H1 (cell line): Measurements from ENCODE around the gene BRAT1. TPM values are rescaled to one million over a fixed set of nuclear protein-coding genes. Genes with fewer than 3 reads are reported as not detected.

Source experiments
- CTCF ChIA-PET: fragments of 300-600 bp; sonication (Branson Sonifier 250); formaldehyde crosslinking; loops from one replicate; lab custom pipeline; 2021; ENCODE audit not compliant: partially characterized antibody; lab: Charles Lee
- POLR2A ChIA-PET: fragments of 300-600 bp; sonication (Branson Sonifier 250); formaldehyde crosslinking; loops from one replicate; lab custom pipeline; 2021; ENCODE audit warnings: inconsistent platforms; ENCODE audit not compliant: partially characterized antibody; lab: Charles Lee
- DNase-seq, 2 experiments: peaks; one replicate each; pipeline versions ENCODE4 v3.0.0 to v3.0.0-alpha.2; 2010 to 2022; ENCODE audit warnings: low spot score in 2 of 2, low read depth in 1 of 2, mixed read lengths in 1 of 2
- FAIRE-seq: peaks from 2 replicates; lab custom pipeline; 2011; peaks lifted over from hg19 to GRCh38; lab: Jason Lieb, UNC
- H2AFZ ChIP-seq: 2 replicates; pipeline ENCODE4 v1.8.1; 2012; ENCODE audit warnings: low read length, inconsistent platforms
- H2AK5ac ChIP-seq: 2 replicates; pipeline ENCODE4 v1.6.1; 2013; ENCODE audit warnings: low read depth, low read length
- H2BK120ac ChIP-seq: replicated peaks from 2 replicates; pipeline ENCODE3; 2013; ENCODE audit warnings: low read depth, low read length, inconsistent platforms
- H2BK12ac ChIP-seq: 2 replicates; pipeline ENCODE4 v1.6.1; 2013; ENCODE audit warnings: low read depth, low read length
- H2BK15ac ChIP-seq: 2 replicates; pipeline ENCODE4 v1.6.1; 2013; ENCODE audit warnings: low read length
- H2BK20ac ChIP-seq: 2 replicates; pipeline ENCODE4 v1.6.1; 2013; ENCODE audit warnings: low read length
- H2BK5ac ChIP-seq: 2 replicates; pipeline ENCODE4 v1.6.1; 2013; ENCODE audit warnings: low read depth, low read length
- H3K14ac ChIP-seq: 2 replicates; pipeline ENCODE4 v1.6.1; 2013; ENCODE audit warnings: inconsistent platforms; ENCODE audit not compliant: insufficient read length
- H3K18ac ChIP-seq: 2 replicates; pipeline ENCODE4 v1.6.1; 2013; ENCODE audit warnings: low read length; ENCODE audit errors: extremely low read depth
- H3K23ac ChIP-seq: 2 replicates; pipeline ENCODE4 v1.6.1; 2013; ENCODE audit warnings: inconsistent platforms; ENCODE audit not compliant: insufficient read length
- H3K23me2 ChIP-seq: 2 replicates; pipeline ENCODE4 v1.6.1; 2013; ENCODE audit warnings: low read depth, low read length
- H3K27ac ChIP-seq: 2 replicates; pipeline ENCODE4 v1.6.1; 2011; ENCODE audit warnings: low read depth, low read length, inconsistent platforms
- H3K27me3 ChIP-seq, 4 experiments: replicated peaks in 1 of 4; 1 replicate in 1 of 4; 2 replicates in 3 of 4; pipeline versions ENCODE4 v1.6.1 to v1.8.1; 2011 to 2013; ENCODE audit warnings: low read length in 3 of 4, mild to moderate bottlenecking in 3 of 4, inconsistent platforms in 2 of 4, mixed read lengths in 2 of 4, moderate library complexity in 1 of 4; ENCODE audit not compliant: control insufficient read depth in 3 of 4, insufficient read depth in 3 of 4; ENCODE audit errors: extremely low read depth in 1 of 4
- H3K36me3 ChIP-seq, 4 experiments: 2 replicates each; pipeline versions ENCODE4 v1.6.1 to v1.8.1; 2011 to 2013; ENCODE audit warnings: mild to moderate bottlenecking in 4 of 4, low read length in 3 of 4, moderate library complexity in 2 of 4, control low read depth in 1 of 4, inconsistent platforms in 1 of 4; ENCODE audit not compliant: insufficient read depth in 4 of 4, control insufficient read depth in 2 of 4
- H3K4ac ChIP-seq: replicated peaks from 2 replicates; pipeline ENCODE3; 2013; ENCODE audit warnings: low read length, low read depth, mixed read lengths, inconsistent platforms; ENCODE audit not compliant: insufficient read length
- H3K4me1 ChIP-seq, 4 experiments: replicated peaks in 1 of 4; 1 replicate in 1 of 4; 2 replicates in 3 of 4; pipeline versions ENCODE4 v1.6.1 to v1.8.1; 2011 to 2013; ENCODE audit warnings: low read length in 3 of 4, inconsistent platforms in 2 of 4, mixed read lengths in 1 of 4; ENCODE audit not compliant: insufficient read depth in 4 of 4, control insufficient read depth in 3 of 4
- H3K4me2 ChIP-seq, 2 experiments: 2 replicates each; pipeline versions ENCODE4 v1.6.1 to v1.8.1; 2011 to 2013; ENCODE audit warnings: low read depth in 2 of 2, low read length in 2 of 2, control low read depth in 1 of 2, inconsistent platforms in 1 of 2, mild to moderate bottlenecking in 1 of 2; ENCODE audit not compliant: insufficient read depth in 1 of 2
- H3K4me3 ChIP-seq, 4 experiments: fragments of 200-600, 300-600 bp in 1 of 4; sonication (generic), shearing (Covaris generic), sonication (Bioruptor Twin) in 1 of 4; 2 replicates each; pipeline versions ENCODE4 v1.5.1 to v1.8.1; 2011 to 2016; ENCODE audit warnings: low read length in 4 of 4, low read depth in 3 of 4, control low read depth in 2 of 4, inconsistent platforms in 2 of 4, mild to moderate bottlenecking in 2 of 4, mixed read lengths in 1 of 4, moderate library complexity in 1 of 4; ENCODE audit not compliant: insufficient read depth in 2 of 4; ENCODE audit errors: extremely low read depth in 1 of 4
- H3K56ac ChIP-seq: replicated peaks from 2 replicates; pipeline ENCODE3; 2013; ENCODE audit warnings: low read depth, mild to moderate bottlenecking, mixed read lengths, low read length, inconsistent platforms; ENCODE audit not compliant: insufficient read length
- H3K79me1 ChIP-seq: 2 replicates; pipeline ENCODE4 v1.6.1; 2013; ENCODE audit warnings: low read depth, low read length, control low read depth
- H3K79me2 ChIP-seq, 2 experiments: 2 replicates each; pipeline versions ENCODE4 v1.6.1 to v1.8.1; 2012 to 2013; ENCODE audit warnings: low read length in 2 of 2, mild to moderate bottlenecking in 2 of 2, inconsistent platforms in 1 of 2; ENCODE audit not compliant: insufficient read depth in 2 of 2, control insufficient read depth in 1 of 2
- H3K9ac ChIP-seq, 4 experiments: replicated peaks in 1 of 4; 1 replicate in 1 of 4; 2 replicates in 3 of 4; pipeline versions ENCODE4 v1.6.1 to v1.8.1; 2011 to 2013; ENCODE audit warnings: low read depth in 3 of 4, low read length in 3 of 4, control low read depth in 2 of 4, mild to moderate bottlenecking in 2 of 4, moderate library complexity in 2 of 4, inconsistent platforms in 1 of 4; ENCODE audit errors: extremely low read depth in 1 of 4
- H3K9me3 ChIP-seq, 2 experiments: 2 replicates each; pipeline versions ENCODE4 v1.6.1 to v1.8.1; 2012 to 2013; ENCODE audit warnings: mild to moderate bottlenecking in 2 of 2, moderate library complexity in 2 of 2, control low read depth in 1 of 2, inconsistent platforms in 1 of 2, low read depth in 1 of 2, low read length in 1 of 2, mixed read lengths in 1 of 2; ENCODE audit not compliant: insufficient read depth in 2 of 2
- H4K20me1 ChIP-seq, 2 experiments: replicated peaks in 1 of 2; 2 replicates each; pipeline versions ENCODE3 to v1.8.1; 2011 to 2013; ENCODE audit warnings: inconsistent platforms in 2 of 2, low read length in 2 of 2, mild to moderate bottlenecking in 1 of 2; ENCODE audit not compliant: insufficient read depth in 2 of 2, control insufficient read depth in 1 of 2
- H4K5ac ChIP-seq: 2 replicates; pipeline ENCODE4 v1.6.1; 2013; ENCODE audit warnings: low read length, low read depth, mixed read lengths, inconsistent platforms; ENCODE audit not compliant: insufficient read length
- H4K8ac ChIP-seq: 2 replicates; pipeline ENCODE4 v1.8.0; 2013; ENCODE audit warnings: mild to moderate bottlenecking, moderate library complexity, low read length, inconsistent platforms; ENCODE audit not compliant: insufficient read depth; ENCODE audit errors: extremely low read depth
- H4K91ac ChIP-seq: replicated peaks from 2 replicates; pipeline ENCODE3; 2013; ENCODE audit warnings: low read length, mixed read lengths, inconsistent platforms; ENCODE audit not compliant: insufficient read length
- BACH1 ChIP-seq: IDR thresholded peaks from 2 replicates; pipeline ENCODE4 v1.6.1; 2012; ENCODE audit warnings: low read length, improper control_type of control experiment
- BCL11A ChIP-seq, 2 experiments: IDR thresholded peaks; one replicate each; pipeline ENCODE4 v1.6.1; 2011; ENCODE audit warnings: low read depth in 2 of 2, low read length in 2 of 2, mild to moderate bottlenecking in 2 of 2
- BRCA1 ChIP-seq: IDR thresholded peaks from 2 replicates; pipeline ENCODE4 v1.6.1; 2012; ENCODE audit warnings: low read depth, low read length, improper control_type of control experiment
- CBX8 ChIP-seq: fragments of 300-800, 300-1000 bp; sonication (generic); IDR thresholded peaks from 2 replicates; pipeline ENCODE4 v1.7.1; 2016; ENCODE audit warnings: low read depth, low read length, borderline replicate concordance
- CREB1 ChIP-seq: IDR thresholded peaks from 2 replicates; pipeline ENCODE4 v1.6.1; 2012; ENCODE audit warnings: inconsistent platforms
- EGR1 ChIP-seq: IDR thresholded peaks from 2 replicates; pipeline ENCODE4 v1.6.1; 2011; ENCODE audit warnings: low read depth, low read length, borderline replicate concordance
- NANOG ChIP-seq: IDR thresholded peaks from 2 replicates; pipeline ENCODE4 v1.6.1; 2011; ENCODE audit warnings: low read length, low read depth, mild to moderate bottlenecking, inconsistent platforms; ENCODE audit not compliant: insufficient read depth, poor library complexity, severe bottlenecking
- RAD21 ChIP-seq, 2 experiments: IDR thresholded peaks in 1 of 2; conservative IDR thresholded peaks in 1 of 2; 2 replicates each; pipeline ENCODE4 v1.6.1; 2011; ENCODE audit warnings: low read depth in 2 of 2, low read length in 2 of 2, improper control_type of control experiment in 1 of 2, inconsistent platforms in 1 of 2, mild to moderate bottlenecking in 1 of 2, moderate library complexity in 1 of 2
- RNF2 ChIP-seq: fragments of 200-900, 300-1000 bp; sonication (generic); IDR thresholded peaks from 2 replicates; pipeline ENCODE4 v1.7.1; 2016; ENCODE audit warnings: borderline replicate concordance, low read depth, mild to moderate bottlenecking, antibody characterized with exemption, low read length; ENCODE audit not compliant: poor library complexity, severe bottlenecking; ENCODE audit errors: missing control alignments
- SIN3A ChIP-seq, 2 experiments: IDR thresholded peaks in 1 of 2; conservative IDR thresholded peaks in 1 of 2; 2 replicates each; pipeline ENCODE4 v1.6.1; 2011 to 2012; ENCODE audit warnings: low read length in 2 of 2, improper control_type of control experiment in 1 of 2, low read depth in 1 of 2, mild to moderate bottlenecking in 1 of 2
- SP4 ChIP-seq: IDR thresholded peaks from 2 replicates; pipeline ENCODE4 v1.6.1; 2012; ENCODE audit warnings: low read length, inconsistent platforms
- TAF1 ChIP-seq: IDR thresholded peaks from 2 replicates; pipeline ENCODE4 v1.6.1; 2011; ENCODE audit warnings: mild to moderate bottlenecking, low read depth, low read length
- WGBS, 2 experiments: shearing (Covaris generic) in 1 of 2; methylation state at CpG; one replicate each; pipeline versions ENCODE4 v1.1.6 to v1.1.7; 2013 to 2015; ENCODE audit warnings: low lambda C conversion rate in 2 of 2, mixed read lengths in 2 of 2, inconsistent platforms in 1 of 2, low coverage in 1 of 2, missing lambda C conversion rate in 1 of 2; ENCODE audit not compliant: insufficient replicate concordance in 2 of 2, insufficient coverage in 1 of 2, insufficient read length in 1 of 2; ENCODE audit errors: extremely low coverage in 1 of 2, missing lambda C conversion rate in 1 of 2; 5-methylcytosine and 5-hydroxymethylcytosine counted together
- polyA plus RNA-seq, 7 experiments: library from polyadenylated mRNA; depleted of rRNA in 3 of 7; stranded (reverse) in 5 of 7; unstranded in 2 of 7; fragments of >200 nt in 5 of 7; fragments of 200-250 nt in 2 of 7; gene quantifications; 1 replicate in 5 of 7; 2 replicates in 1 of 7; 4 replicates in 1 of 7; pipeline versions ENCODE4 v1.2.1 to v1.2.3, GENCODE V29; 2011 to 2013; ENCODE audit warnings: missing spikeins in 2 of 7, mixed read lengths in 2 of 7
- total RNA-seq: library from RNA; stranded (reverse); fragmentation: NEBNext Ultra II Directional; extraction: Animal tissue kit (Norgen Biotek cat#: 25700); gene quantifications from 2 replicates; pipeline ENCODE4 v1.2.1, GENCODE V29; 2021
- TF ChIP-seq, protein P1 (sequence below): IDR thresholded peaks from 2 replicates; pipeline ENCODE4 v1.6.1; 2011; ENCODE audit warnings: low read length, improper control_type of control experiment

BRAT1 gene
- total and polyA plus RNA-seq, 2 of the 8 experiments (the other 6 are each of a cell fraction or from before 2014, with no cell fraction given), result 36.8 to 42.3 TPM

DNA sequence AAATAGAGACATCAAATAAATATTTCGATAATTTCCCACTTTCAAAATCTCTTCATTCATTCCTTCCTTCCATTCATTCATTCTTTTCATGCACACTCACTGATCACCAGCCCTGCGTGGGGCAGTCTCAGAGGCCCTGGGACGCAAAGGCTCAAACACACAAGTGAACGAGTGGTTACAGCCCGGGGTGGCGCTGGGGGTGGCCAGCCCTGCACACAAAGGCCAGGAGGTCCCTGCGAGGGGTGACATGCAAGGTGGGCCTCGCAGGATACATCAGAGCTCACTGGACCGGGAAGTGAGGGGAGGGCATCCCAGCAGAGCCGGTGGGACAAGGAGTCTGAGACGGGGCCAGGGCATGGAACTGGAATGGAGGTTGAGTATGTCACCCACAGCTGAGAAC, 46.6 kb upstream of the BRAT1 start:
- Histone ChIP-seq H3K23me2 (no peaks in the 10 kb centered on the region), H3K36me3 (peaks cover 0 to 2% (median 0%) of the 10 kb centered on the region in 4 experiments; a peak in 1 of 8 replicates), H2BK120ac (no peak overlapping the region), H2BK5ac (no peak overlapping the region), H2BK12ac (no peak overlapping the region), H3K56ac (no peak overlapping the region), H4K91ac (no peak overlapping the region), H2BK20ac (no peak overlapping the region), H2AFZ (no peak overlapping the region), H3K27me3 (no peaks in the 10 kb centered on the region), H3K23ac (no peak overlapping the region), H3K4me1 (peaks cover 0 to 6% (median 1%) of the 10 kb centered on the region in 4 experiments; a peak in 3 of 7 replicates), H4K20me1 (no peaks in the 10 kb centered on the region), H3K4ac (no peak overlapping the region), H3K4me2 (no peak overlapping the region), H3K79me1 (no peaks in the 10 kb centered on the region), H3K79me2 (no peaks in the 10 kb centered on the region), H4K8ac (no peak overlapping the region), H2BK15ac (no peak overlapping the region), H3K18ac (no peak overlapping the region), H4K5ac (no peak overlapping the region), H3K27ac (no peak overlapping the region), H3K9me3 (no peaks in the 10 kb centered on the region), H2AK5ac (no peak overlapping the region), H3K9ac (no peak overlapping the region), H3K14ac (no peak overlapping the region), H3K4me3 (no peak overlapping the region)
- WGBS, 2 experiments, result 91 to 100% methylated on average over 1 to 11 of the region's 11 CpGs
- FAIRE-seq, result no peak
- DNase-seq, result no peak
- ChIA-PET POLR2A (interaction anchor here (1.0 to 1.4 kb wide), 3 partner anchors 9 to 30 kb away, joined by 3 to 4 read pairs (median 3); partner anchors contain the start of gene TTYH3), CTCF (interaction anchor here (0.7 to 5.7 kb wide), 8 partner anchors 10 to 133 kb away, joined by 3 to 30 read pairs (median 4); no protein-coding TSS in a partner anchor)
- TF ChIP-seq SP4 (no peak), CREB1 (no peak), BCL11A (IDR thresholded peaks at IDR 0.05; ENCODE audit: low read depth in 2 of 2, low read length in 2 of 2) (no peak), TAF1 (no peak), SIN3A (conservative IDR thresholded peaks at IDR 0.05 in 1 of 2, IDR thresholded peaks at IDR 0.05 in 1 of 2; ENCODE audit: low read depth in 1 of 2, low read length in 2 of 2) (no peak), RAD21 (IDR thresholded peaks at IDR 0.05 in 1 of 2, conservative IDR thresholded peaks at IDR 0.05 in 1 of 2; ENCODE audit: low read depth in 2 of 2, low read length in 2 of 2) (no peak), BRCA1 (no peak), CBX8 (no peak), EGR1 (no peak), RNF2 (no peak), BACH1 (no peak), NANOG (no peak)
- TF ChIP-seq, protein P1, sequence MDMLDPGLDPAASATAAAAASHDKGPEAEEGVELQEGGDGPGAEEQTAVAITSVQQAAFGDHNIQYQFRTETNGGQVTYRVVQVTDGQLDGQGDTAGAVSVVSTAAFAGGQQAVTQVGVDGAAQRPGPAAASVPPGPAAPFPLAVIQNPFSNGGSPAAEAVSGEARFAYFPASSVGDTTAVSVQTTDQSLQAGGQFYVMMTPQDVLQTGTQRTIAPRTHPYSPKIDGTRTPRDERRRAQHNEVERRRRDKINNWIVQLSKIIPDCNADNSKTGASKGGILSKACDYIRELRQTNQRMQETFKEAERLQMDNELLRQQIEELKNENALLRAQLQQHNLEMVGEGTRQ, result no peak
